Smooth muscle cell (in vitro differentiated cells): ENCODE results near the gene KIAA1217. TPM values are rescaled to one million over a fixed set of nuclear protein-coding genes. Genes with fewer than 3 reads are reported as not detected.

ENCODE experiments used
- DNase-seq: peaks from one replicate; lab custom pipeline; 2025; ENCODE audit not compliant: unreplicated experiment; lab: John Stamatoyannopoulos, UW
- H2AFZ ChIP-seq: fragments of 200-600 bp; sonication (generic); 2 replicates; pipeline ENCODE4 v1.6.0; 2016; ENCODE audit warnings: antibody characterized with exemption, low read depth, mild to moderate bottlenecking
- H3F3A ChIP-seq: fragments of 200-600 bp; sonication (generic); 2 replicates; pipeline ENCODE4 v1.6.0; 2017; ENCODE audit warnings: antibody characterized with exemption, low read depth
- H3K27ac ChIP-seq: fragments of 200-600 bp; sonication (generic); 2 replicates; pipeline ENCODE4 v1.5.1; 2016; ENCODE audit warnings: low read depth, mild to moderate bottlenecking
- H3K27me3 ChIP-seq: fragments of 200-600 bp; sonication (generic); 2 replicates; pipeline ENCODE4 v1.6.1; 2016; ENCODE audit warnings: low read depth, mild to moderate bottlenecking
- H3K36me3 ChIP-seq: fragments of 200-600 bp; sonication (generic); 2 replicates; pipeline ENCODE4 v1.5.1; 2016; ENCODE audit warnings: low read depth
- H3K4me1 ChIP-seq: fragments of 200-600 bp; sonication (generic); 2 replicates; pipeline ENCODE4 v1.5.1; 2016; ENCODE audit warnings: low read depth
- H3K4me2 ChIP-seq: fragments of 200-600 bp; sonication (generic); 2 replicates; pipeline ENCODE4 v1.6.0; 2016; ENCODE audit warnings: mild to moderate bottlenecking
- H3K4me3 ChIP-seq: fragments of 200-600 bp; sonication (generic); 2 replicates; pipeline ENCODE4 v1.5.1; 2016; ENCODE audit warnings: mild to moderate bottlenecking
- H3K79me2 ChIP-seq: fragments of 200-600 bp; sonication (generic); 2 replicates; pipeline ENCODE4 v1.6.0; 2016; ENCODE audit warnings: low read depth, mild to moderate bottlenecking
- H3K9ac ChIP-seq: fragments of 200-600 bp; sonication (generic); 2 replicates; pipeline ENCODE4 v1.6.0; 2016; ENCODE audit warnings: low read depth
- H3K9me3 ChIP-seq: fragments of 200-600 bp; sonication (generic); replicated peaks from 2 replicates; pipeline ENCODE4 v1.5.1; 2016; ENCODE audit warnings: low read depth
- H4K20me1 ChIP-seq: fragments of 200-600 bp; sonication (generic); 2 replicates; pipeline ENCODE4 v1.6.0; 2016; ENCODE audit warnings: low read depth
- CTCF ChIP-seq: fragments of 200-600 bp; sonication (generic); IDR thresholded peaks from 2 replicates; pipeline ENCODE4 v1.5.1; 2017; ENCODE audit warnings: borderline replicate concordance, mild to moderate bottlenecking, antibody characterized with exemption; ENCODE audit not compliant: insufficient read depth, poor library complexity, severe bottlenecking
- WGBS: methylation state at CpG from one replicate; pipeline ENCODE4 v1.1.7; 2016; ENCODE audit warnings: low lambda C conversion rate; 5-methylcytosine and 5-hydroxymethylcytosine counted together
- polyA plus RNA-seq: library from polyadenylated mRNA; unstranded; fragments of >200 nt; fragmentation: Nextera tagmentation; extraction: Ambion mirVana; gene quantifications from 2 replicates; pipeline ENCODE4 v1.2.1, GENCODE V29; 2016
- total RNA-seq: library from RNA; depleted of rRNA; stranded (reverse); fragments of >200 nt; gene quantifications from 2 replicates; pipeline ENCODE4 v1.2.3, GENCODE V29; 2014

The KIAA1217 gene
- total and polyA plus RNA-seq, 2 experiments from 2014 or later: 43.3 to 68.8 TPM

- WGBS: 98% methylated on average over 2 of the region's 2 CpGs
- H2AFZ ChIP-seq: no peak overlapping the region
- no peak for DNase-seq
- no peaks in the 10 kb centered on the region for H3K4me1 ChIP-seq
- no peaks in the 10 kb centered on the region for H3K9me3 ChIP-seq
- no peak overlapping the region for H3K4me2 ChIP-seq
- no peaks in the 10 kb centered on the region for H3K27me3 ChIP-seq
- TF ChIP-seq CTCF: no peak
- no peaks in the 10 kb centered on the region for H4K20me1 ChIP-seq
- peaks cover 46% of the 10 kb centered on the region for H3K36me3 ChIP-seq
- H3F3A ChIP-seq: peaks cover 4% of the 10 kb centered on the region
- H3K4me3 ChIP-seq: no peak overlapping the region
- no peaks in the 10 kb centered on the region for H3K79me2 ChIP-seq
- H3K9ac ChIP-seq: no peak overlapping the region
- no peak overlapping the region for H3K27ac ChIP-seq
Observed at GRCh38 chr10:24531439-24531838, 322.5 kb downstream of the KIAA1217 start.

GRCh38 chr10:24533981-24534380, 325.0 kb downstream of the KIAA1217 start:
- Histone ChIP-seq H3K36me3 (peaks cover 39% of the 10 kb centered on the region), H3K79me2 (no peaks in the 10 kb centered on the region), H3K4me2 (no peak overlapping the region), H4K20me1 (peaks cover 4% of the 10 kb centered on the region), H3K27me3 (no peaks in the 10 kb centered on the region), H3K27ac (no peak overlapping the region), H3K9ac (no peak overlapping the region), H3F3A (no peaks in the 10 kb centered on the region), H3K9me3 (no peaks in the 10 kb centered on the region), H3K4me1 (no peaks in the 10 kb centered on the region), H2AFZ (no peak overlapping the region), H3K4me3 (no peak overlapping the region)
- no peak for TF ChIP-seq CTCF
- WGBS: 92% methylated on average over 4 of the region's 4 CpGs
- no peak for DNase-seq

- Histone ChIP-seq H3F3A (no peaks in the 10 kb centered on the region), H3K27me3 (no peaks in the 10 kb centered on the region), H3K4me3 (no peak overlapping the region), H3K27ac (no peak overlapping the region), H3K9ac (no peak overlapping the region), H3K79me2 (no peaks in the 10 kb centered on the region), H4K20me1 (peaks cover 11% of the 10 kb centered on the region), H3K36me3 (peaks cover 40% of the 10 kb centered on the region), H3K4me2 (no peak overlapping the region), H2AFZ (no peak overlapping the region), H3K4me1 (no peaks in the 10 kb centered on the region), H3K9me3 (no peaks in the 10 kb centered on the region)
- 93% methylated on average over 11 of the region's 11 CpGs for WGBS
- DNase-seq: no peak
- no peak for TF ChIP-seq CTCF
Observed at GRCh38 chr10:24536636-24537035, 327.7 kb downstream of the KIAA1217 start.

- no peaks in the 10 kb centered on the region for H3K9me3 ChIP-seq
- no peak overlapping the region for H3K9ac ChIP-seq
- H3K4me1 ChIP-seq: no peaks in the 10 kb centered on the region
- peaks cover 12% of the 10 kb centered on the region for H4K20me1 ChIP-seq
- H3F3A ChIP-seq: peaks cover 5% of the 10 kb centered on the region
- DNase-seq: no peak
- no peak for TF ChIP-seq CTCF
- H3K27me3 ChIP-seq: no peaks in the 10 kb centered on the region
- WGBS: 93% methylated on average over 9 of the region's 9 CpGs
- no peaks in the 10 kb centered on the region for H3K79me2 ChIP-seq
- H3K27ac ChIP-seq: no peak overlapping the region
- H3K36me3 ChIP-seq: peaks cover 19% of the 10 kb centered on the region
- H3K4me2 ChIP-seq: no peak overlapping the region
- H3K4me3 ChIP-seq: no peak overlapping the region
- H2AFZ ChIP-seq: no peak overlapping the region
Observed at GRCh38 chr10:24541239-24541753, 332.4 kb downstream of the KIAA1217 start.
